ENCODE measurements around the gene ADD3.

DNA sequence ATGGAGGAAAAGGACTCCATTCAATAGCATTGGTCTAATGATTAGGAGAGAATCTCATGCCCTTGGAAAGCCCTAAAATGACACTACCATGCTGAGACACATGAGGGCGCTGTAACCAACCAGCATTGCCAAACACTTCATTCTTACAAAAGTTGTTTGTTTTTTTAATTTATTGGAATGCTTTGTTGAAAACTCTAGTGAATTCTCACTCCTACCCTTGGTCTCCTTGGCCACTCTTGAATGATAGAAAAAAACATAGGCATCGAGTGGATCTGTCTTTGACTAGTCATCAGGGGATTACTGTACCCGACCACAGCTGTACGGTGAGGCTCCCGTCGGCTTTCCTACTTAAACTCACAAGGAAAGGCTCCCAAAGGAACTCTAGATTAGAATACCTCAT, 29.3 kb upstream of the ADD3 start:
- TF ChIP-seq EZH2 (IDR thresholded peaks at IDR 0.05; ENCODE audit: insufficient read depth, poor library complexity, severe bottlenecking) (no peak), EZH2phosphoT487 (IDR thresholded peaks at IDR 0.05; ENCODE audit: insufficient read depth, low read depth) (no peak)

All from GM23248 (cell line).